ENCODE results near the gene BCAM.

DNA sequence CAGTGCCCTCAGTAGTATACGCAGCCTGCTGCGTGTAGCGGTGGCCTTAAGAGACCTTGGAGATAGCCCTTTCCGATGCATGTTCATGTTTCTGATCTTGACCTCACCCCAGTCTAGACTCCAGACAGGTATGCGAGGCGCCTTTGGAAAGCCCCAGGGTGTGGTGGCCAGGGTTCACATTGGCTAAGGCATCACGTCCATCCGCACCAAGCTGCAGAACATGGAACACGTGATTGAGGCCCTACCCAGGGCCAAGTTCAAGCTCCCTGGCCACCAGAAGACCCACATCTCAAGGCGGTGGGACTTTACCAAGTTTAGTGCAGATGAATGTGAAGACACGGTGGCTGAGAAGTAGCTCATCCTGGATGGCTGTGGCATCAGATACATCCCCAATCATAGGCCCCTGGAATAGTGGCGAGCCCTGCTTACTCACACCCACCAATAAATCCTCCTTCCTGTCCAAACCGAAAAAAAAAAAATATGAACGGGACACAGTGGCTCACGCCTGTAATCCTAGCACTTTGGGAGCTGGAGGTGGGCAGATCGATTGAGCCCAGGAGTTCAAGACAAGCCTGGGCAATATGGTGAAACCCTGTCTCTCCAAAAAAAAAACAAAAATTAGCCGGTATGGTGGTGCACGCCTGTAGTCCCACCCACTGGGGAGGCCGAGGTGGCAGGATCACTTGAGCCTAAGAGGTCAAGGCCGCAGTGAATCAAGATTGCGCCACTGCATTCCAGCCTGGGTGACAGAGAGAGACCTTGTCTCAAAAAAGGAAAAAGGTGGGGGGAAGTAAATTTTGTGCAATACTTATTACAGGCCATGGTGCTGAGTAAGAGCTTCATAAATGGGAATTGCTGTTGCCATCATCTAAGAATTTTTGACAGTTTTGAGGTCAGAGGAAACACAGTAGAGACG is 43.6 kb upstream of the BCAM start:
- TF ChIP-seq, protein P1, sequence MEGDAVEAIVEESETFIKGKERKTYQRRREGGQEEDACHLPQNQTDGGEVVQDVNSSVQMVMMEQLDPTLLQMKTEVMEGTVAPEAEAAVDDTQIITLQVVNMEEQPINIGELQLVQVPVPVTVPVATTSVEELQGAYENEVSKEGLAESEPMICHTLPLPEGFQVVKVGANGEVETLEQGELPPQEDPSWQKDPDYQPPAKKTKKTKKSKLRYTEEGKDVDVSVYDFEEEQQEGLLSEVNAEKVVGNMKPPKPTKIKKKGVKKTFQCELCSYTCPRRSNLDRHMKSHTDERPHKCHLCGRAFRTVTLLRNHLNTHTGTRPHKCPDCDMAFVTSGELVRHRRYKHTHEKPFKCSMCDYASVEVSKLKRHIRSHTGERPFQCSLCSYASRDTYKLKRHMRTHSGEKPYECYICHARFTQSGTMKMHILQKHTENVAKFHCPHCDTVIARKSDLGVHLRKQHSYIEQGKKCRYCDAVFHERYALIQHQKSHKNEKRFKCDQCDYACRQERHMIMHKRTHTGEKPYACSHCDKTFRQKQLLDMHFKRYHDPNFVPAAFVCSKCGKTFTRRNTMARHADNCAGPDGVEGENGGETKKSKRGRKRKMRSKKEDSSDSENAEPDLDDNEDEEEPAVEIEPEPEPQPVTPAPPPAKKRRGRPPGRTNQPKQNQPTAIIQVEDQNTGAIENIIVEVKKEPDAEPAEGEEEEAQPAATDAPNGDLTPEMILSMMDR (IDR thresholded peaks at IDR 0.05; ENCODE audit: insufficient read depth, low read length, poor library complexity, severe bottlenecking): no peak
- no peak for TF ChIP-seq EZH2phosphoT487 (conservative IDR thresholded peaks at IDR 0.05; ENCODE audit: low read length)

Data from SU-DHL-6 (cell line).